ENCODE data around the gene DET1. TPM values are rescaled to one million over a fixed set of nuclear protein-coding genes. Genes with fewer than 3 reads are reported as not detected.

The DET1 gene
- polyA plus RNA-seq, 1 of the 3 experiments (the other 2 are of a cell fraction), result 4.5 TPM

DNA sequence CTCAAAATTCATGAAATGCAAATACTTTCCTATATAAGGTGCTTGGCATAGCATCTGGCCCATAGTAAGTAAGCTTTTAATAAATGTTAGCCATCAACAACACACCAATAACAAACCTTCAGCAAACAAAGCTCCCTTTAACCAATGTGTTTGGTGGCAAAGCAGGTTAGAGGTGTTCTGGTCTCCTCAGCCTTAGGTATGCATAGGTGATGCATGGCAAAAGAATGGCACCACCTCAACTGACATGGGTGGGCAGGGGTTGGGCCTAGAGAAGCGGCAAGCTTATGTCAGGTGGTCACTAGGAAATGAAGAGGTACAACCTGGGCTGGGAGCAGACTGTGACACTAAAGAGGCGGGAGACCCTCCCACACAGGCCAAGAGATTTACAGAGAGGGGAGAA is 40.8 kb downstream of the DET1 start:
- no peak for DNase-seq
- no peak overlapping the region for H2AFZ ChIP-seq (ENCODE audit: low read depth)
- H3K9me2 ChIP-seq, result no peaks in the 10 kb centered on the region
- peaks cover 14 to 28% of the 10 kb centered on the region in 2 experiments for H3K36me3 ChIP-seq (replicated peaks in 1 of 2; ENCODE audit: control insufficient read depth in 1 of 2, insufficient read depth in 2 of 2, low read length in 1 of 2)
- H4K20me1 ChIP-seq (ENCODE audit: insufficient read depth), result no peaks in the 10 kb centered on the region
- no peaks in the 10 kb centered on the region for H3F3A ChIP-seq (replicated peaks; ENCODE audit: insufficient read depth)
- ChIA-PET CTCF (interaction anchor here (1.7 kb wide), 1 partner anchor 29 kb away, joined by 7 read pairs; no protein-coding TSS in a partner anchor), POLR2A (no interaction called here)
- no peaks in the 10 kb centered on the region for H3K9me3 ChIP-seq
- TF ChIP-seq EZH2phosphoT487 (IDR thresholded peaks at IDR 0.05; ENCODE audit: borderline replicate concordance, low read depth), result no peak
- no peak for TF ChIP-seq TCF12 (IDR thresholded peaks at IDR 0.05)
- TF ChIP-seq JUND (IDR thresholded peaks at IDR 0.05), result no peak
- no peak for TF ChIP-seq RAD21 (IDR thresholded peaks at IDR 0.05; ENCODE audit: low read length)
- no peak for TF ChIP-seq SIN3A (IDR thresholded peaks at IDR 0.05; ENCODE audit: borderline replicate concordance, low read depth, low read length)
- TF ChIP-seq TEAD4 (IDR thresholded peaks at IDR 0.05; ENCODE audit: borderline replicate concordance, insufficient read depth), result no peak
- TF ChIP-seq FOXJ3 (CRISPR knock-in tag; IDR thresholded peaks at IDR 0.05), result no peak
- TF ChIP-seq GATA2 (CRISPR knock-in tag; IDR thresholded peaks at IDR 0.05), result no peak
- TF ChIP-seq POLR2AphosphoS5 (IDR thresholded peaks at IDR 0.05; ENCODE audit: low read depth, low read length), result no peak
- no peak for TF ChIP-seq CHD2 (IDR thresholded peaks at IDR 0.05; ENCODE audit: low read length, partially characterized antibody)
- no peak for TF ChIP-seq NRF1 (IDR thresholded peaks at IDR 0.05; ENCODE audit: low read depth, low read length)
- TF ChIP-seq, protein P1, sequence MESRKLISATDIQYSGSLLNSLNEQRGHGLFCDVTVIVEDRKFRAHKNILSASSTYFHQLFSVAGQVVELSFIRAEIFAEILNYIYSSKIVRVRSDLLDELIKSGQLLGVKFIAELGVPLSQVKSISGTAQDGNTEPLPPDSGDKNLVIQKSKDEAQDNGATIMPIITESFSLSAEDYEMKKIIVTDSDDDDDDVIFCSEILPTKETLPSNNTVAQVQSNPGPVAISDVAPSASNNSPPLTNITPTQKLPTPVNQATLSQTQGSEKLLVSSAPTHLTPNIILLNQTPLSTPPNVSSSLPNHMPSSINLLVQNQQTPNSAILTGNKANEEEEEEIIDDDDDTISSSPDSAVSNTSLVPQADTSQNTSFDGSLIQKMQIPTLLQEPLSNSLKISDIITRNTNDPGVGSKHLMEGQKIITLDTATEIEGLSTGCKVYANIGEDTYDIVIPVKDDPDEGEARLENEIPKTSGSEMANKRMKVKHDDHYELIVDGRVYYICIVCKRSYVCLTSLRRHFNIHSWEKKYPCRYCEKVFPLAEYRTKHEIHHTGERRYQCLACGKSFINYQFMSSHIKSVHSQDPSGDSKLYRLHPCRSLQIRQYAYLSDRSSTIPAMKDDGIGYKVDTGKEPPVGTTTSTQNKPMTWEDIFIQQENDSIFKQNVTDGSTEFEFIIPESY (IDR thresholded peaks at IDR 0.05; ENCODE audit: borderline replicate concordance, low read depth), result no peak
- no peak for TF ChIP-seq SMC3 (IDR thresholded peaks at IDR 0.05; ENCODE audit: low read depth, low read length)
- TF ChIP-seq, protein P2, sequence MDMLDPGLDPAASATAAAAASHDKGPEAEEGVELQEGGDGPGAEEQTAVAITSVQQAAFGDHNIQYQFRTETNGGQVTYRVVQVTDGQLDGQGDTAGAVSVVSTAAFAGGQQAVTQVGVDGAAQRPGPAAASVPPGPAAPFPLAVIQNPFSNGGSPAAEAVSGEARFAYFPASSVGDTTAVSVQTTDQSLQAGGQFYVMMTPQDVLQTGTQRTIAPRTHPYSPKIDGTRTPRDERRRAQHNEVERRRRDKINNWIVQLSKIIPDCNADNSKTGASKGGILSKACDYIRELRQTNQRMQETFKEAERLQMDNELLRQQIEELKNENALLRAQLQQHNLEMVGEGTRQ (IDR thresholded peaks at IDR 0.05; ENCODE audit: borderline replicate concordance, low read depth, low read length), result no peak
- no peak for TF ChIP-seq RXRA (IDR thresholded peaks at IDR 0.05; ENCODE audit: borderline replicate concordance, low read depth)
- no peak for TF ChIP-seq RFX5 (IDR thresholded peaks at IDR 0.05; ENCODE audit: low read length)
- TF ChIP-seq, protein P3, sequence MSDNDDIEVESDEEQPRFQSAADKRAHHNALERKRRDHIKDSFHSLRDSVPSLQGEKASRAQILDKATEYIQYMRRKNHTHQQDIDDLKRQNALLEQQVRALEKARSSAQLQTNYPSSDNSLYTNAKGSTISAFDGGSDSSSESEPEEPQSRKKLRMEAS (IDR thresholded peaks at IDR 0.05; ENCODE audit: low read depth), result no peak
- TF ChIP-seq ELF1 (IDR thresholded peaks at IDR 0.05), result no peak
- no peak for TF ChIP-seq GABPA (IDR thresholded peaks at IDR 0.05; ENCODE audit: low read depth)
- TF ChIP-seq YY1 (IDR thresholded peaks at IDR 0.05; ENCODE audit: low read depth), result no peak
- H3K27me3 ChIP-seq (ENCODE audit: insufficient read depth), result no peaks in the 10 kb centered on the region
- no peak overlapping the region for H3K27ac ChIP-seq (ENCODE audit: low read depth in 2 of 2, low read length in 1 of 2)
- H3K4me1 ChIP-seq (ENCODE audit: control insufficient read depth in 1 of 2, insufficient read depth in 2 of 2, low read depth in 1 of 2, low read length in 1 of 2), result peaks cover 0 to 3% of the 10 kb centered on the region in 2 experiments; a peak in 1 of 4 replicates
- H3K9ac ChIP-seq, result no peak overlapping the region
- 100% methylated on average over 2 of the region's 2 CpGs for WGBS (ENCODE audit: low lambda C conversion rate)
- H3K79me2 ChIP-seq (ENCODE audit: insufficient read depth), result no peaks in the 10 kb centered on the region
- H3K4me3 ChIP-seq (ENCODE audit: low read depth in 2 of 2, low read length in 1 of 2), result no peak overlapping the region
- H3K4me2 ChIP-seq, result no peak overlapping the region
